OCI-LY3 (cell line): ENCODE data around the gene SECTM1.

ENCODE experiments used
- EZH2phosphoT487 ChIP-seq: fragments of 200-600 bp; shearing (Covaris generic); IDR thresholded peaks from 2 replicates; pipeline ENCODE4 v1.6.1; 2018; ENCODE audit warnings: antibody characterized with exemption, mixed run types, low read depth
- TF ChIP-seq, protein P1 (sequence below): fragments of 200-600, 300-600 bp; sonication (generic); IDR thresholded peaks from 2 replicates; pipeline ENCODE4 v1.5.1; 2014; ENCODE audit warnings: antibody characterized with exemption, low read length, low read depth

GRCh38 chr17:82291582-82292250 lies 41.9 kb downstream of the SECTM1 start:
- TF ChIP-seq, protein P1, sequence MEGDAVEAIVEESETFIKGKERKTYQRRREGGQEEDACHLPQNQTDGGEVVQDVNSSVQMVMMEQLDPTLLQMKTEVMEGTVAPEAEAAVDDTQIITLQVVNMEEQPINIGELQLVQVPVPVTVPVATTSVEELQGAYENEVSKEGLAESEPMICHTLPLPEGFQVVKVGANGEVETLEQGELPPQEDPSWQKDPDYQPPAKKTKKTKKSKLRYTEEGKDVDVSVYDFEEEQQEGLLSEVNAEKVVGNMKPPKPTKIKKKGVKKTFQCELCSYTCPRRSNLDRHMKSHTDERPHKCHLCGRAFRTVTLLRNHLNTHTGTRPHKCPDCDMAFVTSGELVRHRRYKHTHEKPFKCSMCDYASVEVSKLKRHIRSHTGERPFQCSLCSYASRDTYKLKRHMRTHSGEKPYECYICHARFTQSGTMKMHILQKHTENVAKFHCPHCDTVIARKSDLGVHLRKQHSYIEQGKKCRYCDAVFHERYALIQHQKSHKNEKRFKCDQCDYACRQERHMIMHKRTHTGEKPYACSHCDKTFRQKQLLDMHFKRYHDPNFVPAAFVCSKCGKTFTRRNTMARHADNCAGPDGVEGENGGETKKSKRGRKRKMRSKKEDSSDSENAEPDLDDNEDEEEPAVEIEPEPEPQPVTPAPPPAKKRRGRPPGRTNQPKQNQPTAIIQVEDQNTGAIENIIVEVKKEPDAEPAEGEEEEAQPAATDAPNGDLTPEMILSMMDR, result no peak
- TF ChIP-seq EZH2phosphoT487, result no peak
